HCT116 (cell line): ENCODE measurements around the gene ADCY10.

Source experiments
- ATF3 ChIP-seq: IDR thresholded peaks from 2 replicates; pipeline ENCODE4 v1.6.1; 2012
- CTCF ChIP-seq, 3 experiments: fragments of 200-600 bp in 1 of 3; sonication (generic) in 1 of 3; IDR thresholded peaks in 2 of 3; conservative IDR thresholded peaks in 1 of 3; 2 replicates each; pipeline ENCODE4 v1.5.1; 2012 to 2017; ENCODE audit warnings: low read depth in 2 of 3, low read length in 2 of 3, antibody characterized with exemption in 1 of 3, borderline replicate concordance in 1 of 3, control low read depth in 1 of 3, mild to moderate bottlenecking in 1 of 3, mixed read lengths in 1 of 3, mixed run types in 1 of 3, moderate library complexity in 1 of 3; ENCODE audit not compliant: insufficient read depth in 1 of 3
- EGR1 ChIP-seq: IDR thresholded peaks from 2 replicates; pipeline ENCODE4 v1.6.1; 2012; ENCODE audit warnings: low read depth
- EZH2 ChIP-seq: fragments of 200-600 bp; sonication (generic); IDR thresholded peaks from 2 replicates; pipeline ENCODE4 v1.6.1; 2017; ENCODE audit warnings: antibody characterized with exemption, mixed run types
- EZH2phosphoT487 ChIP-seq: fragments of 200-600 bp; IDR thresholded peaks from 2 replicates; pipeline ENCODE4 v1.6.1; 2018; ENCODE audit warnings: antibody characterized with exemption, borderline replicate concordance
- FOSL1 ChIP-seq: IDR thresholded peaks from 2 replicates; pipeline ENCODE4 v1.6.1; 2012; ENCODE audit warnings: low read depth
- POLR2A ChIP-seq: IDR thresholded peaks from 2 replicates; pipeline ENCODE4 v1.7.0; 2011; ENCODE audit warnings: borderline replicate concordance; ENCODE audit not compliant: insufficient read depth, insufficient read length; ENCODE audit errors: extremely low read depth
- POLR2AphosphoS5 ChIP-seq: IDR thresholded peaks from 2 replicates; pipeline ENCODE4 v1.6.1; 2011; ENCODE audit warnings: mild to moderate bottlenecking, low read depth, low read length, moderate library complexity
- SIN3A ChIP-seq: IDR thresholded peaks from 2 replicates; pipeline ENCODE4 v1.6.1; 2012; ENCODE audit warnings: low read depth
- SRF ChIP-seq: IDR thresholded peaks from 2 replicates; pipeline ENCODE4 v1.6.1; 2012; ENCODE audit warnings: low read depth
- TF ChIP-seq, protein P1 (sequence below): IDR thresholded peaks from 2 replicates; pipeline ENCODE4 v1.6.1; 2012
- TF ChIP-seq, protein P2 (sequence below): IDR thresholded peaks from 2 replicates; pipeline ENCODE4 v1.6.1; 2012; ENCODE audit warnings: low read depth

DNA sequence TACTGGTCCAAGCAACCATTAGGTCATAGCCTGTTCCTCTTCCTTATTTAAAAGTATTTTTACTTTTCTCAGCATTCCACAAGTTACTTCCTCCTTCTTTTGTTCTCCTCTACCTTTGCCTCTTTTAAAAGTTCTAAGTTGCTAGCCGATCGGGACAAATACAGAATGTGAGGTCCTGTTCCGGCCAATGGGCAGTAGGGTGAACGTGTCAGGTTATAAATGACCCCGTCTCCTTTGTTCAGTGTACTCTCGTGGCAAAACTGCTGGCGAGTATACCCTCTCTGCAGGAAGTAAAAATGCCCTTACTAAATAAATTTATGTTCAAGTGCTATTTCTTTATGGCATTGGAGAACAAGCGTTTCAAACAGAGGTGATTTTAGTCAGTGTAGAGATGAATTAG is 2.5 kb downstream of the ADCY10 start:
- TF ChIP-seq, protein P1, sequence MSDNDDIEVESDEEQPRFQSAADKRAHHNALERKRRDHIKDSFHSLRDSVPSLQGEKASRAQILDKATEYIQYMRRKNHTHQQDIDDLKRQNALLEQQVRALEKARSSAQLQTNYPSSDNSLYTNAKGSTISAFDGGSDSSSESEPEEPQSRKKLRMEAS: no peak
- TF ChIP-seq CTCF (IDR thresholded peaks at IDR 0.05 in 2 of 3, conservative IDR thresholded peaks at IDR 0.05 in 1 of 3; ENCODE audit: borderline replicate concordance in 1 of 3, insufficient read depth in 1 of 3, low read depth in 2 of 3, low read length in 2 of 3) (no peak), EZH2phosphoT487 (no peak), POLR2A (no peak), POLR2AphosphoS5 (no peak), SIN3A (no peak), ATF3 (no peak), EZH2 (no peak), FOSL1 (no peak), SRF (no peak), EGR1 (no peak)
- TF ChIP-seq, protein P2, sequence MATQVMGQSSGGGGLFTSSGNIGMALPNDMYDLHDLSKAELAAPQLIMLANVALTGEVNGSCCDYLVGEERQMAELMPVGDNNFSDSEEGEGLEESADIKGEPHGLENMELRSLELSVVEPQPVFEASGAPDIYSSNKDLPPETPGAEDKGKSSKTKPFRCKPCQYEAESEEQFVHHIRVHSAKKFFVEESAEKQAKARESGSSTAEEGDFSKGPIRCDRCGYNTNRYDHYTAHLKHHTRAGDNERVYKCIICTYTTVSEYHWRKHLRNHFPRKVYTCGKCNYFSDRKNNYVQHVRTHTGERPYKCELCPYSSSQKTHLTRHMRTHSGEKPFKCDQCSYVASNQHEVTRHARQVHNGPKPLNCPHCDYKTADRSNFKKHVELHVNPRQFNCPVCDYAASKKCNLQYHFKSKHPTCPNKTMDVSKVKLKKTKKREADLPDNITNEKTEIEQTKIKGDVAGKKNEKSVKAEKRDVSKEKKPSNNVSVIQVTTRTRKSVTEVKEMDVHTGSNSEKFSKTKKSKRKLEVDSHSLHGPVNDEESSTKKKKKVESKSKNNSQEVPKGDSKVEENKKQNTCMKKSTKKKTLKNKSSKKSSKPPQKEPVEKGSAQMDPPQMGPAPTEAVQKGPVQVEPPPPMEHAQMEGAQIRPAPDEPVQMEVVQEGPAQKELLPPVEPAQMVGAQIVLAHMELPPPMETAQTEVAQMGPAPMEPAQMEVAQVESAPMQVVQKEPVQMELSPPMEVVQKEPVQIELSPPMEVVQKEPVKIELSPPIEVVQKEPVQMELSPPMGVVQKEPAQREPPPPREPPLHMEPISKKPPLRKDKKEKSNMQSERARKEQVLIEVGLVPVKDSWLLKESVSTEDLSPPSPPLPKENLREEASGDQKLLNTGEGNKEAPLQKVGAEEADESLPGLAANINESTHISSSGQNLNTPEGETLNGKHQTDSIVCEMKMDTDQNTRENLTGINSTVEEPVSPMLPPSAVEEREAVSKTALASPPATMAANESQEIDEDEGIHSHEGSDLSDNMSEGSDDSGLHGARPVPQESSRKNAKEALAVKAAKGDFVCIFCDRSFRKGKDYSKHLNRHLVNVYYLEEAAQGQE: no peak
